Central memory CD8-positive, alpha-beta T cell (primary cell): ENCODE measurements around the gene PEAR1.

Experiments
- ATAC-seq: fragments of 150-1000 bp; cut with Tn5 transposase; replicated peaks from 2 replicates; pipeline ENCODE4 v1.10.0; 2022; ENCODE audit warnings: mild to moderate bottlenecking, moderate FRiP score, moderate number of reproducible peaks; ENCODE audit not compliant: poor library complexity, severe bottlenecking; ENCODE audit errors: extremely low read depth
- DNase-seq, 2 donors: peaks; one replicate each; pipeline ENCODE4 v3.0.0; 2021; ENCODE audit warnings: low spot score in 2 of 2
- H3K27ac Mint-ChIP-seq: one replicate; pipeline ENCODE4 v1.8.0; 2022; ENCODE audit warnings: low read depth, mild to moderate bottlenecking, moderate library complexity, mixed read lengths
- H3K27me3 Mint-ChIP-seq: one replicate; pipeline ENCODE4 v1.8.0; 2022; ENCODE audit warnings: mixed read lengths
- H3K36me3 Mint-ChIP-seq: one replicate; pipeline ENCODE4 v1.8.0; 2022; ENCODE audit warnings: mild to moderate bottlenecking, moderate library complexity, mixed read lengths; ENCODE audit not compliant: insufficient read depth
- H3K4me1 Mint-ChIP-seq: one replicate; pipeline ENCODE4 v1.8.0; 2022; ENCODE audit warnings: mixed read lengths
- H3K4me3 Mint-ChIP-seq: one replicate; pipeline ENCODE4 v1.8.0; 2022; ENCODE audit warnings: mild to moderate bottlenecking, moderate library complexity, mixed read lengths
- H3K9me3 Mint-ChIP-seq: one replicate; pipeline ENCODE4 v1.8.0; 2022; ENCODE audit warnings: mixed read lengths

The PEAR1 gene

DNA sequence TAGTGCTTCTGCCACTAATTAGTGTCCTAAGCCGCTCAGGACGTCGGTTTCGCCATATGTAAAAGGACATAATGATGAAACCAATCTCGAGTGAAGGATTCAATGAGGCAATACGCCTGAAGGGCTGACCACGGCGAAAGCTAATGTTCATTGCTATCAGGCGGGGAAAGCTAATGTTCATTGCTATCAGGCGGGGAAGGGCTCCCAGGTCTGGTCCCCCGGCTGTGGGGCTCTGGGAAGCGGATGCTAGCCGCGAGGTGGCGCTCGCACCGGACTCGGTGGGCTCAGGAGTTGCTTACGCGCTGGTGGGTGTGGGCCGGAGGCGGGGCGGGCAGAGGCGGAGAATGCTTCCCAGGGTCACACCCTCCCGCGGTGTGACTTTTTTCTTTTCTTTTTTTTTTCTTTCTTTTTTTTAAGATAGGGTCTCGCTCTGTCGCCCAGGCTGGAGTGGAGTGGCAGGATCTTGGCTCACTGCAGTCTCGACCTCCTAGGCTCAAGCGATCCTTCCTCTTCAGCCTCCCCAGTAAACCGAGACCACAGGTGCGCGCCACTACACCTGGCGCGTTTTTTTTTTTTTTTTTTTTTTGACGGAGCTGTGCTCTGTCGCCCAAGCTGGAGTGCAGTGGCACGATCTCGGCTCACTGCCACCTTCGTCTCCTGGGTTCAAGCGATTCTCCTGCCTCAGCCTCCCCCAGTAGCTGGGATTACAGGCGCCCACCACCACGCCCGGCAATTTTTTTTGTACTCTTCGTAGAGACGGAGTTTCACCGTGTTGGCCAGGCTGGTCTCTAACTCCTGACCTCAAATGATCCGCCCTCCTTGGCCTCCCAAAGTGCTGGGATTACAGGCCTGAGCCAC is 1.1 kb upstream of the PEAR1 start:
- DNase-seq, result peak; percentile 66 to 72
- Mint-ChIP-seq H3K36me3 (peaks cover 2% of the 10 kb centered on the region), H3K4me1 (peaks cover 5% of the 10 kb centered on the region), H3K27me3 (peaks cover 70% of the 10 kb centered on the region), H3K9me3 (no peaks in the 10 kb centered on the region), H3K4me3 (peak overlapping the region; percentile 57), H3K27ac (no peak overlapping the region)
- peak; percentile 96 for ATAC-seq

- Mint-ChIP-seq H3K9me3 (no peaks in the 10 kb centered on the region), H3K4me1 (peaks cover 14% of the 10 kb centered on the region)
Observed at GRCh38 chr1:156894001-156894400, 483 bp downstream of the PEAR1 start.

DNA sequence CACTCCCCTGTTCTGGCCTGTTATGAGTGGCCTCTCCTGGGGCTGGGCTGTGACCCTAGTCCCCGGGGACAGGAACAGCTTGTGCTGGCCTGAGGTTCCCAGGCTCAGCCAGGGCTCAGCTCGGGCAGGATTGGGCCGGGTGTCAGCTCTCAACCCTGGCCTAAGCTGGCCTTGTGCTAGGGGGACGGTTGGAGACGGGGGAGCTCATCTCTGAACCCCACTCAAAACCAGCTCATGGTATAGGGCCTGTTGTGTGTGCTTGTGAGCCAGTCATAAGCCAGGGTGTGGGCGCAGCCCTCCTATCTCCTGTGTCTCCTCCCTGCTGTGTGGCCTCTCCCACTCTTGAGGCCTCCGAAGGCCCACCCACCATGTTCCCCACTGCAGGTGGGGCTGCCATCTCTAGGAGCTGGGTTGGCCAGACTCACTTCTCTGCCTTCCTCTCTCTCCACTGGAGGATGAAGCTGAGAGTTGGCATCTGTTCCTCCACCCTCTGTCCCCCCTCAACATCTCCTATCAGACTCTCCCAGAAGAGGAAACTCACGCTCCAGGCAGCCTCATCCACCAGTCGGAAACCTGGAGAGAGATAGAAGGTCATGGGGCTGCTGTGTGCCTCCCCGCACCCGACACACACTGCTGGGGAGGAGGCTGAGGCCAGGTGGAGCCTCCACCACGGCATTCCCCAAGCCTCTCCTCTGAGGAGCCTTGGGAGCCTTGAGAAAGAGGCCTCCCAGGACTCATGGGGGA is 1.4 kb downstream of the PEAR1 start:
- no peak overlapping the region for H3K27ac Mint-ChIP-seq
- DNase-seq (no peak), ATAC-seq (no peak)
- peaks cover 74% of the 10 kb centered on the region for H3K27me3 Mint-ChIP-seq
- no peaks in the 10 kb centered on the region for H3K9me3 Mint-ChIP-seq
- H3K36me3 Mint-ChIP-seq, result peaks cover 2% of the 10 kb centered on the region
- H3K4me3 Mint-ChIP-seq, result no peak overlapping the region
- H3K4me1 Mint-ChIP-seq, result peaks cover 14% of the 10 kb centered on the region

More at GRCh38 chr1:156894001-156894400, 483 bp downstream of the PEAR1 start:
- DNase-seq, result no peak
- peaks cover 2% of the 10 kb centered on the region for H3K36me3 Mint-ChIP-seq
- no peak for ATAC-seq
- no peak overlapping the region for H3K27ac Mint-ChIP-seq
- H3K27me3 Mint-ChIP-seq, result peaks cover 70% of the 10 kb centered on the region
- H3K4me3 Mint-ChIP-seq, result no peak overlapping the region

DNA sequence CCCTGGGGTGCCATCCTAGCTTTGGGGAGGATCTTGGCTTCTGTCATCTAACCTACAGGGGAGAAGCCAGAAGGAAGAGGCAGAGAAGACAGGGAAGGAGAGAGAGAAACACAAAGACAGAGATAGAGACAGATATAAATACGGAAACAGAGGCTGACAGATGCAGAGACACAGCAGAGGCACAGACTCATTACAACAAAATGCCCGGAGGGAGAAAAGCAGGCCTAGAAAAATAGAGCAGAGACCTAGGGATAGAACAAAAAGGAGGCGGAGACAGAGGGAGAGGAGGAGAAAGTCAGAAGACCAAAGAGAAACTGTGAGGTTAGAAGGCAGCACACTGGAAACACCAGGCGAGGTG is 1.9 kb downstream of the PEAR1 start:
- H3K4me1 Mint-ChIP-seq, result peaks cover 14% of the 10 kb centered on the region
- no peak overlapping the region for H3K4me3 Mint-ChIP-seq
- no peak for DNase-seq
- no peak for ATAC-seq
- no peaks in the 10 kb centered on the region for H3K9me3 Mint-ChIP-seq
- H3K27me3 Mint-ChIP-seq, result peaks cover 73% of the 10 kb centered on the region
- no peak overlapping the region for H3K27ac Mint-ChIP-seq
- peaks cover 2% of the 10 kb centered on the region for H3K36me3 Mint-ChIP-seq

DNA sequence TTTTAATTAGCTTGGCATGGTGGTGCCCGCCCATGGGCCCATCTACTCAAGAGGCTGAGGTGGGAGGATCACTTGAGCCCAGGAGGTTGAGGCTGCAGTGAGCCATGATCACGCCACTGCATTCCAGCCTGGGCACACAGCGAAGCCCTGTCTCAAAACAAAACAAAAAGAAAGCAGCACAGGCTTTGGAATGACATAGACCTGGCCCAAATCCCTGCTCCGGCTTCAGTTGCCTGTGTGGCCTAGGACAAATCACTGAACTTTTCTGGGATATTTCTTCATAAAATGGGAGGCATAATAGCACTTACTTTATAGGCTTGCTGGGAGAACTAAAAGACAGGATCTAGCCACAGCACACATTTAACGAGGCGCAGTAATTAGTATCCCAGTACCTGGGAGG is 2.4 kb downstream of the PEAR1 start:
- no peaks in the 10 kb centered on the region for H3K9me3 Mint-ChIP-seq
- no peak for DNase-seq
- ATAC-seq, result no peak
- peaks cover 72% of the 10 kb centered on the region for H3K27me3 Mint-ChIP-seq
- H3K4me3 Mint-ChIP-seq, result no peak overlapping the region
- peaks cover 14% of the 10 kb centered on the region for H3K4me1 Mint-ChIP-seq
- H3K36me3 Mint-ChIP-seq, result peaks cover 2% of the 10 kb centered on the region
- no peak overlapping the region for H3K27ac Mint-ChIP-seq

- Mint-ChIP-seq H3K4me1 (peaks cover 14% of the 10 kb centered on the region), H3K36me3 (peaks cover 2% of the 10 kb centered on the region), H3K27ac (no peak overlapping the region), H3K27me3 (peaks cover 72% of the 10 kb centered on the region), H3K4me3 (no peak overlapping the region), H3K9me3 (no peaks in the 10 kb centered on the region)
- DNase-seq, result no peak
- ATAC-seq, result no peak
Observed at GRCh38 chr1:156896490-156897033, 3.0 kb downstream of the PEAR1 start.

DNA sequence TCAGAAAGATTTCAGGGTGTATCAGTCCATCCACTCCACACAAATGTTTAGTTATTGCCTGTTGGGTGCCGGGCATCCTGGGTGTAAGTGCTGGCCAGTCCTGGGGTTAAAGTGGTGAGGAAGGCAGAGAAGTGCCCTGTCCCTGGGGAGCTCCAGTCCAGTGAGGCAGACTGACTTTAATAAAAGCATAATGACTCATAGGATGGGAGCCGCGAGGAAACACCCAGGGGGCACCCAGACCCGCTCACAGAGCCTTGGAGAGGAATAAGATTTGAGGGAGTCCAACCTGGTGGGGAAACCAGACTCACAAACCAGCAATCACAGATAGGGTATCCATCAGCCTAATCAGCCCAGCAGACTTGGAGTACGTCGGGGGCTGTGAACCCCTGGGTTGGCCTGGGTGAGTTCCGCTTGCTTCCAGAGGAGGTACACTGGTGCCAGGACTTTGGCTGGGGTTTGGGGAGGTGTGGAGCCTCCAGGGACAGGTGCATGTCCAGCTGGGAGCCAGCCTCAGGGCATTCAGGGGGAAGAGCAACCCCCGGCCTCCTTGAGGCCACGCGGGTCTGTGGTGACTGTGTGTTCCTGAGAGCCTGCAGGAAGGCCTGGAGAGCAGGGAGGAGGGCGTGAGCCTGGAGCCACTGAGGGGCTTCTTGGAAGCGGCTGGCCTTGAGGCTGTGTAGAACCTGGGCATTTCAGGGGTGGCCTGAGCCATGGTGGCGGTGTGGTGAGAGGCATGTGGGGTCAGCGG is 3.7 kb downstream of the PEAR1 start:
- H3K36me3 Mint-ChIP-seq, result peaks cover 2% of the 10 kb centered on the region
- no peak overlapping the region for H3K27ac Mint-ChIP-seq
- no peak for ATAC-seq
- no peak for DNase-seq
- peaks cover 72% of the 10 kb centered on the region for H3K27me3 Mint-ChIP-seq
- no peak overlapping the region for H3K4me3 Mint-ChIP-seq
- H3K4me1 Mint-ChIP-seq, result peaks cover 14% of the 10 kb centered on the region
- no peaks in the 10 kb centered on the region for H3K9me3 Mint-ChIP-seq

DNA sequence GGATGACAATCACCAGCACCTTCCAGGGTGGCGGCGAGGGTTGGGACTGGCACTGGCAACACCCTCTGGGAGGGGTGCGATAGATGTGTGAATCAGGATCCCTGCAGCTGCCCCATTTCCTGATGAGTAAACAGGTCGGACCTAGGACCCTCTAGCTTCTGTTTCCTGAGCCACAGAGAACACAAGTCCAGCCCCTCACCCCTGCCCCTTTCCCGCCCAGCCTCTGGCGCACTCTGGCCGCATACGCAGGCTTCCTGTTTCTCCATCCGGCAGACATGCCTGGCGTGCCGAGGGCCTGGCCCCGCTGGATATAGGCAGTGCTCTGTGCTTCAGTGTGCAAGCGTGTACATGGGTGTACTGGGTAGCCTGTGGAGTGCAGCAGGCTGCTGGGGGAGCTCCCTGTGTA is 4.6 kb downstream of the PEAR1 start:
- peaks cover 76% of the 10 kb centered on the region for H3K27me3 Mint-ChIP-seq
- H3K9me3 Mint-ChIP-seq, result no peaks in the 10 kb centered on the region
- peaks cover 14% of the 10 kb centered on the region for H3K4me1 Mint-ChIP-seq
- DNase-seq (no peak), ATAC-seq (no peak)
- no peak overlapping the region for H3K4me3 Mint-ChIP-seq
- peaks cover 2% of the 10 kb centered on the region for H3K36me3 Mint-ChIP-seq
- no peak overlapping the region for H3K27ac Mint-ChIP-seq

DNA sequence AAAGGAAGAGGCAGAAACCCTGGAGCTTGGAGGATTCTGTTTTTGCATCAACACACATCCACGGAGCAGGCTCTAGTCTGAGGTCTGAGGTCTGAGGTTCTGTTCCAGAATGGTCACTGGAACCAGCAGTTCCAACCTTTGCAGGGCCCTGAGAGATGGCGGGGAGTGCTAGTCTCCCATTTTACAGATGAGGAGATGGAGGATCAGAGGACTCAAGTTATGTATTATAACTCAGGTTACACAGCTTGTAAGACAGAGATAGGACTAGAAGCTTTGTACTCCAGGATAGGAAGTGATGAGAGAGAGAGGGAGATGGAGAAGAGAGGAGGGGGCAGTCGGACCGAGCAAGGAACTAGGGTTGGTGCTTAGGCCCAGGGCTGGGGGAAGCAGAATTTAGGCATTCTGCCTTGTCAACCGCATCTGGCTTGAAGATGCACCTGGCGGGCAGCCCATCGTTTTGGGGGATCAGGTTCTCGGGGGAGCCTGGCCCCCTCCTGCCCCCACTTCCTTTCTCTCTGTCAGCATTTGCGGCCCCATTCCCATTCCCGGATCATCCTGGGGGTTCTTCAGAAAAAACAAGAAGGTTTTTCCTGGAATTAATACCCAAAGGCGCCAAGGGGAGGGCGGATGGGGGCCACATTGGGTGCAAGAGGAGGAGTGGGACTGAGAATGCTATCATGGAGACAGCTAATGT is 5.6 kb downstream of the PEAR1 start:
- Mint-ChIP-seq H3K36me3 (no peaks in the 10 kb centered on the region), H3K27me3 (peaks cover 85% of the 10 kb centered on the region), H3K4me1 (peaks cover 14% of the 10 kb centered on the region), H3K4me3 (no peak overlapping the region), H3K9me3 (no peaks in the 10 kb centered on the region), H3K27ac (no peak overlapping the region)
- no peak for ATAC-seq
- no peak for DNase-seq

DNA sequence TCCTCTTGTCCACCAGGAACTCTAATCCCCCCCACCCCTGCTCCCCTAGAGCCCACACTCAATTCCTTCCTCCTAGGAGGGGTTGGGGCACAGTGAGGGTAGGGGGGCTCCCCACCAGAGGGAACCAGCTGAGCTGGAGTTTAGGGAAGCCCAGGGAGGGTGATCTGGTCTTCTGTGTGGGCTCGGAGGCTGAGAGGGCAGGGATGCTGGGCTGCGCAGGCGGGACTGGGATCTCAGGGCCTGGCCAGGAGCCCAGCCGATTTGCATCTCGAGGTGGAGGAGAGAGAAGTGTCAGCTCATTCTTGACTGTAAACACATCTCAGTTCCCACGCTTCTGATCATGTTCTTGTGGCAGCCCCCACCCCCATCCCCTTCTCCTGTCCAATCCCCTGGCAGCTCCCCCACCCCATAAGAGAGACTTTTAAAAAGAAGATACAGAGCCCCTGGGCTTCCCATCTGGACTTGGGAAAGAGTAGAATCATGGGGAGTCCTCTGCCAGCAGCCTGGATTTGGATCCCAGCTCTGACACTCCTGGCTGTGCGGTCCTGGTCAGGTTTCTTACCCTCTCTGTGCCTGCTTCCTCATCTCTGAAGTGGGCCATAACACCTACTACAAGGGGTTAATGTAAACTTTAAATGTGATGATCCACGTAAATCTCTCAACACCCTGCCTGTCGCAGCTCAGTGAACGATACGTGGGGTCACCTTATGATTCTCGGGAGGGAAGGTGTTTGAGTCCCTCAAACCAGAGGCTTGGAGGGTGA is 6.6 kb downstream of the PEAR1 start:
- ATAC-seq, result no peak
- no peak for DNase-seq
- Mint-ChIP-seq H3K27me3 (peaks cover 84% of the 10 kb centered on the region), H3K9me3 (no peaks in the 10 kb centered on the region), H3K36me3 (no peaks in the 10 kb centered on the region), H3K4me3 (no peak overlapping the region), H3K27ac (no peak overlapping the region), H3K4me1 (peaks cover 14% of the 10 kb centered on the region)

DNA sequence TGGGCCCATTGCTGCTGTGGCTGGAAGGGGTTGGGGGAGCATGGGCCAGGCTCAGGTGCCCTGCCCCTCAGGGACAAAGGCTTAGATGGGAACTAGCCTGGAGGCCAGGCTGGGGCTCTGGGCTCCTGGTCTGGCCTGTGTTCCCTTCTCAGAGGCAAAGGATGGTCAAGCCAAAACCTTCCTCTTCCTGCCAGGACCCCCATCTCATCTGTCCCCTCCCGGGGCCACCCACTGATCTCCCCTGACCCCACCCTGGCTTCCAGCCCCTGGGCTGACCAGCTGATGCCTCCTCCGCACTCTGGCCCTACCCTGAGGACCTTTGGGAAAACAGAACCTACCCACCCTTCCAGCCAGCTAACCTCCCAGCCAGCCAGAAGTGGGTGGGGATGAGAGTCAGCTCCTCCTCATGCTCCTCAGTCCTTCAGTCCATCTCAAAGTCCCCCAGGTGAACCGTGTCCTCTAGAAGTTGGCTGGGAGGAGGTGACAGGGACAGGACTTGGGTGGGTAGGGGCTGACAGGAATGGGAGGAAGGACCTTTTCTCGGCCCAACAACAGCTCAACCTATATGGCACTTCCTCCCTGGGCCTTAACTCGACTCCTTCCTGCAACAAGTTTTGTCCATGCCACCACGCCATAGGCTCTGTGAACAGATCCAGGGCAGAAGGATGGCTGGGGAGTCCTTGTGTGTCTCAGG is 7.5 kb downstream of the PEAR1 start:
- Mint-ChIP-seq H3K27me3 (peaks cover 84% of the 10 kb centered on the region), H3K9me3 (no peaks in the 10 kb centered on the region), H3K36me3 (no peaks in the 10 kb centered on the region), H3K27ac (no peak overlapping the region), H3K4me3 (no peak overlapping the region), H3K4me1 (peaks cover 14% of the 10 kb centered on the region)
- ATAC-seq, result no peak
- no peak for DNase-seq
